PC-9 (cell line): Measurements from ENCODE around the gene YBX1. TPM values are rescaled to one million over a fixed set of nuclear protein-coding genes. Genes with fewer than 3 reads are reported as not detected.

Experiments used
- BruUV-seq: library from RNA; stranded (reverse); fragments of 400-500 nt; replicated peaks from 2 replicates; lab custom pipeline; 2021; lab: Mats Ljungman, UMichigan
- CTCF ChIA-PET: fragments of 300-600 bp; sonication (Branson Sonifier 250); formaldehyde crosslinking; loops from one replicate; lab custom pipeline; 2022; ENCODE audit warnings: antibody characterized with exemption; lab: Charles Lee
- POLR2A ChIA-PET: fragments of 300-600 bp; sonication (Branson Sonifier 250); formaldehyde crosslinking; loops from one replicate; lab custom pipeline; 2022; ENCODE audit warnings: antibody characterized with exemption; ENCODE audit not compliant: unreplicated experiment; lab: Charles Lee
- DNase-seq, 2 experiments: peaks; one replicate each; pipeline versions ENCODE4 v3.0.0 to v3.0.0-alpha.2; 2015 to 2022; ENCODE audit warnings: mixed read lengths in 1 of 2
- H2AFZ ChIP-seq: fragments of 200-600 bp; sonication (generic); 2 replicates; pipeline ENCODE4 v1.8.1; 2017; ENCODE audit warnings: antibody characterized with exemption
- H3F3A ChIP-seq: fragments of 200-600 bp; sonication (generic); 2 replicates; pipeline ENCODE4 v1.8.1; 2017; ENCODE audit warnings: antibody characterized with exemption, mild to moderate bottlenecking, low read depth; ENCODE audit not compliant: insufficient read depth
- H3K27ac ChIP-seq: fragments of 200-600 bp; sonication (generic); 2 replicates; pipeline ENCODE4 v1.6.1; 2016; ENCODE audit warnings: mixed run types
- H3K27me3 ChIP-seq: fragments of 200-600 bp; sonication (generic); 2 replicates; pipeline ENCODE4 v1.6.1; 2016; ENCODE audit warnings: low read depth, mixed run types; ENCODE audit not compliant: insufficient read depth
- H3K36me3 ChIP-seq: fragments of 200-600 bp; sonication (generic); 2 replicates; pipeline ENCODE4 v1.6.1; 2016; ENCODE audit warnings: low read depth, mixed run types
- H3K4me1 ChIP-seq: fragments of 200-600 bp; sonication (generic); replicated peaks from 2 replicates; pipeline ENCODE4 v1.6.1; 2016; ENCODE audit warnings: mixed run types; ENCODE audit not compliant: insufficient read depth
- H3K4me2 ChIP-seq: fragments of 200-600 bp; sonication (generic); 2 replicates; pipeline ENCODE4 v1.6.1; 2017; ENCODE audit warnings: mixed run types
- H3K4me3 ChIP-seq: fragments of 200-600 bp; sonication (generic); 2 replicates; pipeline ENCODE4 v1.6.1; 2016; ENCODE audit warnings: mixed run types
- H3K79me2 ChIP-seq: fragments of 200-600 bp; sonication (generic); 2 replicates; pipeline ENCODE4 v1.6.1; 2017; ENCODE audit warnings: low read depth, mixed run types
- H3K9me2 ChIP-seq: fragments of 200-600 bp; sonication (generic); 2 replicates; pipeline ENCODE4 v1.8.1; 2017; ENCODE audit warnings: mild to moderate bottlenecking; ENCODE audit not compliant: insufficient read depth
- H3K9me3 ChIP-seq: fragments of 200-600 bp; sonication (generic); 2 replicates; pipeline ENCODE4 v1.8.1; 2016; ENCODE audit warnings: low read depth; ENCODE audit not compliant: insufficient read depth
- H4K20me1 ChIP-seq: fragments of 200-600 bp; sonication (generic); 2 replicates; pipeline ENCODE4 v1.8.1; 2017; ENCODE audit not compliant: insufficient read depth
- CTCF ChIP-seq: fragments of 200-600 bp; sonication (generic); conservative IDR thresholded peaks from 2 replicates; pipeline ENCODE4 v1.6.1; 2017; ENCODE audit warnings: mixed run types, antibody characterized with exemption, mild to moderate bottlenecking, moderate library complexity
- EZH2 ChIP-seq: fragments of 200-600 bp; sonication (generic); IDR thresholded peaks from 2 replicates; pipeline ENCODE4 v1.8.0; 2017; ENCODE audit warnings: antibody characterized with exemption, low read depth
- intact Hi-C: fragments of 100-400 bp; cut with micrococcal nuclease; formaldehyde crosslinking; loops from one replicate; pipeline ENCODE4 v1.10.0; 2022; ENCODE audit not compliant: unreplicated experiment
- total RNA-seq: library from RNA; stranded (reverse); gene quantifications from 2 replicates; pipeline ENCODE4 v1.2.3, GENCODE V29; 2021

YBX1 gene
- total RNA-seq, 1 experiment from 2014 or later, result 1,130 TPM

DNA sequence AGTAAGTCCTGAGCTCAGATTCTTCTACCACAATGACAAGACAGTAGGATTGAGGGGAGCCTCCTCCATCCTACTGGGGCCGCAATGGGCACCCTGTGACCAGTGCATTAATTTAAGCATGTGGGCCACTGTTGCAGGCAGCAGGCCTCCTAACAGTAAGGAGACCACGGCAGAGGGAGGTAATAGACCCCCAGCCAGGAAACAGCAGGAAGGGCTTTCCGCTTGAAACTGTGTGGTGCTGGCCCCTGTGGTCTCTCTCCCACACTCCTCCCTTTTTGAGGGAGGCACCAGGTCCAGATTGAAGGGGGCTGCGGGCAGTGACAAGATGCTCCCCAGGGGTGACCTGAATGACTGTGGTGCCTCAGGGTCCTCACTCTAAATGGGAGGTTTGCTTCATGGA lies 59.5 kb downstream of the YBX1 start:
- no peaks in the 10 kb centered on the region for H3K9me3 ChIP-seq
- no peaks in the 10 kb centered on the region for H3K27me3 ChIP-seq
- CTCF ChIA-PET, result no interaction called here
- H3K79me2 ChIP-seq, result no peaks in the 10 kb centered on the region
- H3K9me2 ChIP-seq, result no peaks in the 10 kb centered on the region
- no peak overlapping the region for H3K4me2 ChIP-seq
- no peak for TF ChIP-seq CTCF
- TF ChIP-seq EZH2, result no peak
- intact Hi-C loops, result no loop called here
- POLR2A ChIA-PET, result no interaction called here
- H3K4me3 ChIP-seq, result no peak overlapping the region
- no peak overlapping the region for H3K27ac ChIP-seq
- DNase-seq, result no peak
- no TSS peak for BruUV-seq
- no peaks in the 10 kb centered on the region for H3F3A ChIP-seq
- no peaks in the 10 kb centered on the region for H3K36me3 ChIP-seq
- H4K20me1 ChIP-seq, result no peaks in the 10 kb centered on the region
- no peak overlapping the region for H2AFZ ChIP-seq
- no peaks in the 10 kb centered on the region for H3K4me1 ChIP-seq

GRCh38 chr1:42742141-42742540 lies 59.9 kb downstream of the YBX1 start:
- Histone ChIP-seq H3K4me3 (no peak overlapping the region), H3K4me2 (no peak overlapping the region), H3K36me3 (no peaks in the 10 kb centered on the region), H3K79me2 (no peaks in the 10 kb centered on the region), H3K9me2 (no peaks in the 10 kb centered on the region), H3K9me3 (no peaks in the 10 kb centered on the region), H3K27ac (no peak overlapping the region), H3F3A (no peaks in the 10 kb centered on the region), H4K20me1 (no peaks in the 10 kb centered on the region), H3K27me3 (no peaks in the 10 kb centered on the region), H3K4me1 (no peaks in the 10 kb centered on the region), H2AFZ (no peak overlapping the region)
- DNase-seq, result no peak
- no TSS peak for BruUV-seq
- TF ChIP-seq CTCF (no peak), EZH2 (no peak)
- ChIA-PET POLR2A (no interaction called here), CTCF (no interaction called here)
- intact Hi-C loops, result no loop called here

DNA sequence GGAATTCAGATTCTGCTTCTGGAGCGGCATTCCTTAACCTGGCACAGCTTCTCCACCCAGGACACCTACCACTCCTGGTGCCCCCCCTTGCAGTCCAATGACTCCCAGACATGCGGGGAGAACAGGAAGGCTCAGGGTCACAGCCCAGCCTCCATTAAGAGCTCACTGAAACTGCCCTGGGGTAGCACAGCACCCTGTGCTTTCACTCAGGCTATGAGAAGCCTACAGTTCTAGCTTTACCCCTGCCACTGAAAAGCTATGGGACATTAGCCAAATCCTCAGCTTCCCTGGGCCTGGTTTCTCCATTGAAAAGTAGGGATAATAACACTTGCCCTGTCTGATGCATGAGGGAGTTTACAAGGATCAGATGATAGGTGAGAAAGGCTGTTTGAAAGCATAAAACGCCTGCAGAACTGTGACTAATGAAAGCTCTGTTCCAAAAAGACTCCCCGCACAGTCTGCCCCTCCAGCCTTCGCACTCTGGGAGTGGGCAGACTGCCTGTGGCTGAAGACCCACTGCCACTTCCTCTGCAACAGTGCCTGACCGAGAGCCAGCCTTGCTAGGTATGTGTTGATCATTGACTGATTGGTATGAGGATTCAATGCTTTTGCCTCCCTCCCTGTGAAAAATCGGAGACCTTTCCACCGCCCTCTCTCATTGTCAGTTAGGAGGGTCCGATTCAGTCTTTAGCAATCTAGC lies 60.5 kb downstream of the YBX1 start:
- POLR2A ChIA-PET, result no interaction called here
- Histone ChIP-seq H3K4me1 (no peaks in the 10 kb centered on the region), H3K36me3 (no peaks in the 10 kb centered on the region), H3K4me2 (no peak overlapping the region), H3F3A (no peaks in the 10 kb centered on the region), H4K20me1 (no peaks in the 10 kb centered on the region), H3K4me3 (no peak overlapping the region), H2AFZ (no peak overlapping the region), H3K27me3 (no peaks in the 10 kb centered on the region), H3K9me2 (no peaks in the 10 kb centered on the region), H3K79me2 (no peaks in the 10 kb centered on the region), H3K9me3 (no peaks in the 10 kb centered on the region), H3K27ac (no peak overlapping the region)
- TF ChIP-seq EZH2 (no peak), CTCF (no peak)
- CTCF ChIA-PET, result no interaction called here
- DNase-seq, result no peak
- intact Hi-C loops, result no loop called here
- BruUV-seq, result no TSS peak
